GM23248 (cell line): ENCODE measurements around the gene LIMK1.

Source experiments
- EZH2 ChIP-seq: fragments of 200-600 bp; sonication (generic); IDR thresholded peaks from 2 replicates; pipeline ENCODE4 v1.6.1; 2018; ENCODE audit warnings: antibody characterized with exemption, mild to moderate bottlenecking; ENCODE audit not compliant: insufficient read depth, poor library complexity, severe bottlenecking
- EZH2phosphoT487 ChIP-seq: fragments of 200-600 bp; sonication (generic); IDR thresholded peaks from 2 replicates; pipeline ENCODE4 v1.6.1; 2018; ENCODE audit warnings: antibody characterized with exemption, moderate library complexity, mild to moderate bottlenecking, low read depth; ENCODE audit not compliant: insufficient read depth

DNA sequence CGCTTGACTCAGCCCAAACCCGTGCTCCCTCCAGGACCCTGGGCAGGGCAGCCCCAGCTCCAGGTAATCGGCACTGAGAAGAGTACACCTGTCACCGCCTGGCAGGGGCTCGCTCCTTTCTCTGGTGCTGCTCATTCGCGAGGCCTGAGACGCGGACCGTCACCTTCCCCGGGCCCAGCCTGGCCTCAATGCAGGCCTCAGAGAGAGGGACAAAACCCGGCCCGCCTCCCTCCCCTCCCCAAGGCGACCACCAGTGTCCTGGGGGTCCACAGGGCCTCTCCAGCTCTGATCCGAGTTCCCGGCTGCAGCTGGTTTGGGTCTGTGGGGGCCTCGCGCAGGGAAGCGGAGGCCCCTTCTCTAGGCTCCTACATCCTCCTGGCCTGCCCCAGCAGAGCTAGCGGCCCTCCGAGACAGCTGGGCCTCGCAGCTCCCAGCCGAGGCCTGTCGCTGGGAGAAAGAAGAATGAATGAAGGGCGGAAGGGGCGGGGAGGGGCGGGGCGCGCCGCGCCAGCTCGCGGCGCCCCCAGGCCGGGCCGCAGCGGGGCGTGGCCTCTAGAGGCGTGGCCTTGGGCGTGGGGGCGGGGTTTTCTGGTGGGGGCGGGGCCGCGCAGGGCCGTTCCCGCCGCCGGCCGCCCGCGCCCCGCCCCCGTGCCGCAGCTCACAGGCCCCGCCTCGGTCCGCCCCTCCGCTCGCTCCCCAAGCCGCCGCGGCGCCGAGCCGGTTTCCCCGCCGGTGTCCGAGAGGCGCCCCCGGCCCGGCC is at the start of gene LIMK1:
- TF ChIP-seq EZH2phosphoT487 (no peak), EZH2 (no peak)
